ENCODE measurements around the gene KCNK6.

KCNK6 gene

GRCh38 chr19:38319421-38320258, at the start of gene KCNK6:
TSS of gene KCNK6 (plus strand) at chr19:38319845. CDS start at chr19:38319951, 106 bp downstream.
- DNase-seq, result peak; percentile 53 to 75

DNA sequence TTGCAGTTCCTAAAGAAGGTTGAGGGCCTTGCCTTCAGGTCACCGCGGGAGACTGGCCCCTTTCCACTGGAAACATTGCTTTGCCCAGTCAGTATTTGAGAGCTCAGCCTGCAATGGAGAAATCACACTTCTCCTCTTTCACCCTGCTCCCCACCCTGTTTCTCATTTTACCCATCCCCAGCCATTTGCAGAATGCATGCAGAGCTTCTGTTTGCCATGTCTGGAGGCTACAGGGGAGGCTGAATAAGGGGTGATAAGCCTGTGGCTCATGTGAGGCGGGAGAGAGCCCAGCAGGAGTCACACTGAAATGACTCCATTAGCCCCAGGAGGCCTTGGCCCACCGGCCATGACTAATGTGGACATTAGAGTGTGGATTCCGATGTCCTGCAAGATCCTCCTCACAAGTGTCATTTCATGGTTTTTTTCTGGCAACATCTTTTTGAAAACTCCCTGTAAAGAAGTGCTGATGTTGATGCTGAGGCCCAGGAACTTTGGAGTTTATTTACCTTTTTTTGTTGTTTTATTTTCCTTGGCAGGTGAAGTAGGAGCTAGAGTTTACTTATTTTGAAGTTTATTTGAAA, 49.0 kb upstream of the KCNK6 start:
- DNase-seq, result no peak

GRCh38 chr19:38273499-38273898, 46.1 kb upstream of the KCNK6 start:
- DNase-seq, result no peak

DNA sequence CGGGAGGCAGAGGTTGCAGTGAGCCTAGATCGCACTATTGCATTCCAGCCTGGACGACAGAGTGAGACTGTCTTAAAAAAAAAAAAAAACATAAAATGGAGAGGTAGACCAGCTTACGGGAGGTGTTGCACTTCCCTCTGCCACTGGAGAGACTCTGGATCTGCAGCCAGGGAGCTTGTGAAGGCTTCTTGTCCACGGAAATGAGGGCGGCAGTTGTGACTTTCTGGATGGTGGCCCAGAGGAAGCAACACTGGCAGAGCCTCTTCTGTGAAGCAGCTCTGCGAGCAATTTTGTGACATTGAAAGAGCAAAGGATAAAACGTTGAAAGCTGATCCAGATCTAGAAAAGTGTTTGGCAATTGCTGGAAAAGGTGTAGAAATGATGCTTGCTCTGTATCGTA, 44.9 kb upstream of the KCNK6 start:
- DNase-seq, result no peak

- DNase-seq, result no peak
Measured at GRCh38 chr19:38276942-38277517, 42.6 kb upstream of the KCNK6 start.

- no peak for DNase-seq
Measured at GRCh38 chr19:38277549-38277948, 42.1 kb upstream of the KCNK6 start.

DNA sequence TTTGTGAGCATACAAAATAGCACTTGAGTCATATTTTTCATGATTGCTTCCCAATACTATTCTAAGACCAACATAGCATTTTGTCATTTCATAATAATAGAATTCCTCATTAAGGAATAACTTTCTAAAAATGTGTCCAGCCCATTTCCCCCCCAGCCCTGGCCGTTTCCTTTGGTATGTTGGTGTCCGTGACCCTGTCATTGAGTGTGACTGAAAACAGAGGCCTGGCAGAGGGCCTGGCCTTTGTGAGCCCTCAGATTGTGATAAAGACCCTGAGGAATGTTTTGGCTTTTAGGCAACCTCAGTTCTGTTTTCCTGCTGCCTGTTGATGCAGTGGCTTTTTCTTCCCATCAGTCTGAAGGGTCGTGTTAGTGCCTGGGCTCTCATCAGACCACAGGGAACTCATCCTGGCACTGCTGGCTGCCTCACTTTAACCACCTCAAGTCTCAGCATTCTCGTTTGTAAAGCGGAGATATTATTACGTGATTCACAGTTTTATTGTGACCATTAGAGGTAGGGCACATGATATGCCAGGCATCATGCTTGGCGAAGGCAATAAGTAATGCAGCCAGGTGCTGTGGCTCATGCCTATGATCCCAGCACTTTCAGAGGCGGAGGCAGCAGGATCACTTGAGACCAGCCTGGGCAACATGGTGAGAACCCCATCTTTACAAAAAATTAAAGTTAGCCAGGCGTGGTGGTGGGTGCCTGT, 41.5 kb upstream of the KCNK6 start:
- DNase-seq, result no peak

DNA sequence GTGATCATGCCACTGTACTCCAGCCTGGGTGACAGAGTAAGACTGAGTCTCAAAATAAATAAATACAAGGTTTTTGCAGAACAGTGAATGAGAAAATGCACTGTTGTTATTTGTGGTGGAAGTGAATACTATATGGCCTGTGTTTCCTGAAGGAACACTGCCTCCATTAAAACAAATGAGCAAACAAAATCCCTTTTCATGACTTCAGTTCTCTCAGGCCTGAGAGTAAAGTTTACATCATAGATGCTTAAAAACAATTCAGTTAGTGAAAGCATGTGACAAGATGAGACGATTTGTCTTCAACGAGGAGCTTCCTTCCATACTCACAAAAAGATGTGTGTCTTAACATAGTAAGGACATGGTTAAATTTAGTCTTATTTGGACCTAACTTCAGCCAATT, 40.9 kb upstream of the KCNK6 start:
- no peak for DNase-seq

GRCh38 chr19:38280030-38280921, 39.4 kb upstream of the KCNK6 start:
- DNase-seq, result no peak

DNA sequence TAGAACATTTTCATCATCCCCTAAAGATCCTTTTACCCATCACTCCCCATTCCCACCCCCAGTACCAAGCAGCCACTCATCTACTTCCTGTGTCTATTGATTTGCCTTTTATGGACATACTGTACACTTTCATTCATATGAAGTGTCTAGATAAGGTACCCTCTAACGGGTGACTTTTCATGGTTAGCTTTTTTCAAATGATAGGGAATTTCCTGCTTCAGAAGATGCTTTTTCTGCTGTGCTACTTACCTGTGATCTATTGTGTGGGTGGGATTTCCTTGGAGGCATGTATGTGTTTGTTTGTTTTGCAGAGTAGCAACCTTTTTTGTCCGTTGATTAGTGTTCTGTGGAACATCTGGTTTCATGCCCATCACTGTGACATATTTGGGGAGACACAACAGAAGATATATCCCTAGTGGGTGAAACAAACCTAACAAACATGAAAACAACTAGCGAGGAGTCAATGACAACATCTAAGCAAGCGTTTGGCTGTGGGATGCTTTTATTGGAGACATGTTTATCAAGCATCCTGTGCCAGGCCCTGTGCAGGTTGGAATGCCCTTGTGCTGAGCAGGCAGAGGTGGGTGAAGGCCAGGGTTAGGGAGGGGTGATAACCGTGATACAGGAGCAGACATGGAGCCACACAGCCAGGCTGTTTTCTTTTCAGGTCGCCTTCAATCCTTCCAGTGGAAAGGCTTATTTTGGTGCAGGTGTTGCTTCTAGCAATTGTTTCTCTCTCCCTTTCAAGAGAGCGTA, 37.7 kb upstream of the KCNK6 start:
- DNase-seq, result no peak

DNA sequence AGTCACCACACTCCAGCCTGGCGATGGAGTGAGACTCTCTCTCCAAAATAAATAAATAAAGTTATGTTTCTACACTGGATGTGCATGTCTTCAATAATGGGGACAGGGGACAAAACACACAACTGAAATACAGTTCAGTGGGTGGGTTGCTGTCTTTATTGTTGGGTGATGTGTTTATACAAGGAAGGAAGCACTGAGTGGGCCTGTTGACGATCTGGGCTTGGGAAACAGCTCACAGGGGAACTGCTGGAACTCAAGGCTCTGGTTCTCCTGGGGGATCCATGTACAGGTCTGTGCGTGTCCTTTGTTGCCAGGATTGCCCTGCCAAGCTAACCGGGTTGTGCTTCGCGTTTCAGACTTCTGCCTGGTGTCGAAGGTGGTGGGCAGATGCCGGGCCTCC, 36.4 kb upstream of the KCNK6 start:
- DNase-seq, result no peak

GRCh38 chr19:38284422-38284821, 35.2 kb upstream of the KCNK6 start:
- no peak for DNase-seq

DNA sequence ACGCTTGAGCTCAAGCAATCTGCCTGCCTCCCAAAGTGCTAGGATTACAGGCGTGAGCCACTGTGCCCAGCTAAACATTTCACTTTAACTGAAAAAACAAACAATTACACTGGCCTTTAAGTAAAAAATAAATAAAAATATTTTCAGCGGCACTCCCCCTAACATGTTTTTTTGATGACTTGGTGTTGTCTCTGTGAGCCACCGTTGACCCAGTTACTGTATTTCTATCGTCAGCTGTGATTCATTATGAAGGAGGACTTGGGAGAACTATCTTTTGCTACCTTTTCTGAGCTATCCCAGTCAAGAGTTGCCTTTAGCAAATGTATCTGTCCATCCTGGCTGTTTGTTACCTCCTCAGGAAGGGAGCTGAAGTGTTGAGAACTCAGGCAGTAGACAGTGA, 34.1 kb upstream of the KCNK6 start:
- no peak for DNase-seq

- no peak for DNase-seq
Measured at GRCh38 chr19:38287604-38288003, 32.0 kb upstream of the KCNK6 start.

DNA sequence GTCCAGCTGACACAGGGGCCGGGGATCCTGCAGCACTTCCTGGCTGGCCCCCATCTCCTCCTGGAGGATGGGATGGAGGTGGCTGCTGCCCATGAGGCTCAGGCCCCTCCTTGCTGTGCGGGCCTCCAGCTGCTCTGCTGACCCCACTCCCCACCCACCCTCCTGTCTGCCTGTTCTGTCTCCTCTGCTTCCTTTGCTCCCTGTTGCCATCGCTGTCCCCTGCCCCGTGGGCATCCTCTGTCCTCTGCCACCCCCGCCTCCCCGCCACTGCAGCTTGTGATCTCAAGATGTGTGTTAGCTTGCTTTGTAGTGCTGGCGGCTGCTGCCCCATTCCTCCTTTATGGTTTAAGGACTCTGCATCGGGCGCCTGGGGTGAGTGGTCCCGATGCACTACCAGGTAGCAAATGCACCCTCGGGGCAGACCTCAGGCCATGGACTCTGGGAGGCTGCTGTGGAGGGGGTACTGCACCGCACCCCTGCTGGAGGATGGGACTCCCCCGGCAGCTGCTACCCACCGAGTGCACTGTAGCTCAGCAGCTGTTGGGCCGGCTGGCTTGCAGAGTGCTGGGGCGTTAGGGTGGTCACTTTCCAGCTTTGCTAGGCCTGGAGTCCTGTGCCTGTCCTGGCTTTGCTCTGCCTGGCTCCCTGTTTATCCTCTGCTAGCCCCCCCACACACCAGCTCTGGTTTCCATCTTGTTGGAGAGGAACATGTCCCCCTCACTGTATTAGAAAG, 31.4 kb upstream of the KCNK6 start:
- no peak for DNase-seq

GRCh38 chr19:38289955-38290354, 29.7 kb upstream of the KCNK6 start:
- no peak for DNase-seq

DNA sequence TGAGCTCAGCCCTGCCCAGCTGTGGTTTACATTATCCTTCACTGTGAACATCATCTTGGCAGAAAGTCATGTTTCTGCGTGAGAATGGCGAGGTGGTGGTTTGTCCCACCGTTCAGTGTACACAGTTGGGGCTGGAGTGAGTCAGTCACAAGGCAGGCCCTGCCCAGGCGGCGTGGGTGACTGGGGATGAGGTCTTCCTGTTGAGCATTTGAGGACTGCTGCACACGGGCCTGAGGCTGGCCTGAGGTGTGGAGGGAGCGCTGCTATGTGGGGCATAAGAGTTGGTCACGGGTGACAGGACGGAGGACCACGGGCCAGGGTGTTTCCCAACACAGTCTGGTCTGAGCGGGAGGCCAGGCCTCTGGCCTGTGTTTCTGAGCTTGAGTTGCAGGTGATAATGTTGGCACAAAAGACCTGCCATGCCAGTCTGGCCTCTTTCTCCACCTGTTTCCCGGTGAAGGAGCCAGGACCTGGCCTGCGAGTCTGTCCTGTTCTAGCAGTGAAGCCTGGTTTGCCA, 29.0 kb upstream of the KCNK6 start:
- no peak for DNase-seq

DNA sequence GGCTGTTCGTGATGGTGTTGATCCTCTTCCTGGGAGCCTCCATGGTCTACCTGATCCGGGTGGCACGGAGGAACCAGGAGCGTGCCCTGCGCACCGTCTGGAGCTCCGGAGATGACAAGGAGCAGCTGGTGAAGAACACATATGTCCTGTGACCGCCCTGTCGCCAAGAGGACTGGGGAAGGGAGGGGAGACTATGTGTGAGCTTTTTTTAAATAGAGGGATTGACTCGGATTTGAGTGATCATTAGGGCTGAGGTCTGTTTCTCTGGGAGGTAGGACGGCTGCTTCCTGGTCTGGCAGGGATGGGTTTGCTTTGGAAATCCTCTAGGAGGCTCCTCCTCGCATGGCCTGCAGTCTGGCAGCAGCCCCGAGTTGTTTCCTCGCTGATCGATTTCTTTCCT, 27.8 kb upstream of the KCNK6 start:
- DNase-seq, result no peak

DNA sequence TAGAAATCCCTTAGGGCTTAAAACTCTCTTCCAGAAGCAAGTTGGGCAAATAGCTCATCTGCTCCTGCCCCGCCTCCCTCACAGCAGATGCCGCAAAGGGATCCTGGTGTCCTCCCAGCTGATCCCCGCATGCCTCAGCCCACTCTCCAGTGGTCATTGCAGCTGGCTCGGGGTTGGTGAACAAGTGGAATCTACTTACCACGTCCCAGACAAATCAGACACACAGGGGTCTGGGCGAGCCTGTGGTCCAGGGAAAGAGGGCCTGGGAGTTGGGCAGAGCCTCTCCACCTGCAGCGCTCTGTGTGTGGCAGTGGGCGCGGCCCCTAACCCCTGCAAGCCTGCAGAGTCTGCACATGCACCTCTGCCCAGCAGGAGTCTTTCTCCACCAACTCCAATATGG, 26.4 kb upstream of the KCNK6 start:
- no peak for DNase-seq

GRCh38 chr19:38294090-38294489, 25.6 kb upstream of the KCNK6 start:
- DNase-seq, result no peak

All from stimulated activated CD4-positive, alpha-beta T cell treated with anti-CD3 and anti-CD28 coated beads, Interleukin-2, amount 100 ng/mL, for 24 hours (primary cell).